Measurements from ENCODE around the gene COL9A3. TPM values are rescaled to one million over a fixed set of nuclear protein-coding genes. Genes with fewer than 3 reads are reported as not detected.
"Not testable (repeated sequence)": the region's sequence is repeated elsewhere in the genome, so short reads cannot be mapped to it uniquely, and the experiment has no call there.

The COL9A3 gene
- total RNA-seq, 1 donor from 2014 or later = 78.7 TPM

GRCh38 chr20:62872184-62872847, 55.5 kb downstream of the COL9A3 start:
- peaks cover 3% of the 10 kb centered on the region for H3K27me3 Mint-ChIP-seq (ENCODE audit: unreplicated experiment)
- peaks cover 12% of the 10 kb centered on the region for H3K4me1 Mint-ChIP-seq (ENCODE audit: low read depth, unreplicated experiment)
- H3K36me3 Mint-ChIP-seq (ENCODE audit: unreplicated experiment) = no peaks in the 10 kb centered on the region
- H3K27ac Mint-ChIP-seq (ENCODE audit: unreplicated experiment) = no peak overlapping the region
- peaks cover 6% of the 10 kb centered on the region for H3K9me3 Mint-ChIP-seq (ENCODE audit: unreplicated experiment)
- H3K4me3 Mint-ChIP-seq (ENCODE audit: unreplicated experiment) = no peak overlapping the region
- no peak for TF ChIP-seq CTCF (IDR thresholded peaks at IDR 0.05; ENCODE audit: partially characterized antibody, unreplicated experiment)
- no peak for DNase-seq

- Mint-ChIP-seq H3K27ac (ENCODE audit: unreplicated experiment) (no peak overlapping the region), H3K9me3 (ENCODE audit: unreplicated experiment) (peaks cover 6% of the 10 kb centered on the region), H3K4me1 (ENCODE audit: low read depth, unreplicated experiment) (peaks cover 12% of the 10 kb centered on the region), H3K36me3 (ENCODE audit: unreplicated experiment) (no peaks in the 10 kb centered on the region), H3K27me3 (ENCODE audit: unreplicated experiment) (peaks cover 3% of the 10 kb centered on the region), H3K4me3 (ENCODE audit: unreplicated experiment) (no peak overlapping the region)
- no peak for TF ChIP-seq CTCF (IDR thresholded peaks at IDR 0.05; ENCODE audit: partially characterized antibody, unreplicated experiment)
- DNase-seq = no peak
Measured at GRCh38 chr20:62872862-62873261, 56.0 kb downstream of the COL9A3 start.

GRCh38 chr20:62873280-62873679, 56.4 kb downstream of the COL9A3 start:
- no peak overlapping the region for H3K4me3 Mint-ChIP-seq (ENCODE audit: unreplicated experiment)
- H3K4me1 Mint-ChIP-seq (ENCODE audit: low read depth, unreplicated experiment) = peaks cover 12% of the 10 kb centered on the region
- no peaks in the 10 kb centered on the region for H3K27me3 Mint-ChIP-seq (ENCODE audit: unreplicated experiment)
- DNase-seq = no peak
- H3K36me3 Mint-ChIP-seq (ENCODE audit: unreplicated experiment) = no peaks in the 10 kb centered on the region
- no peak for TF ChIP-seq CTCF (IDR thresholded peaks at IDR 0.05; ENCODE audit: partially characterized antibody, unreplicated experiment)
- H3K27ac Mint-ChIP-seq (ENCODE audit: unreplicated experiment) = no peak overlapping the region
- peaks cover 6% of the 10 kb centered on the region for H3K9me3 Mint-ChIP-seq (ENCODE audit: unreplicated experiment)

GRCh38 chr20:62873681-62874031, 56.8 kb downstream of the COL9A3 start:
- H3K27ac Mint-ChIP-seq (ENCODE audit: unreplicated experiment) = not testable (repeated sequence)

More at GRCh38 chr20:62873681-62874031, 56.8 kb downstream of the COL9A3 start:
- H3K9me3 Mint-ChIP-seq (ENCODE audit: unreplicated experiment); H3K36me3 Mint-ChIP-seq (ENCODE audit: unreplicated experiment); H3K27me3 Mint-ChIP-seq (ENCODE audit: unreplicated experiment); H3K4me3 Mint-ChIP-seq (ENCODE audit: unreplicated experiment): not testable (repeated sequence)
- peaks cover 12% of the 10 kb centered on the region for H3K4me1 Mint-ChIP-seq (ENCODE audit: low read depth, unreplicated experiment)
- TF ChIP-seq CTCF (IDR thresholded peaks at IDR 0.05; ENCODE audit: partially characterized antibody, unreplicated experiment) = peak; percentile 22
- DNase-seq = peak; percentile 79
